Thoracic aorta (tissue), 2 donors: ENCODE data around the gene GPA33. TPM values are rescaled to one million over a fixed set of nuclear protein-coding genes. Genes with fewer than 3 reads are reported as not detected.

ENCODE experiments used
- ATAC-seq: fragments of 150-250 bp; one replicate; pipeline ENCODE4 v1.8.0; 2017; ENCODE audit warnings: low read depth; ENCODE audit not compliant: insufficient number of reproducible peaks, low FRiP score
- DNase-seq: peaks from one replicate; pipeline ENCODE4 v3.0.0-alpha.2; 2020; ENCODE audit warnings: low spot score
- H3K27ac ChIP-seq, 2 donors: fragments of 200-600 bp; sonication (generic); 1 replicate in 1 of 2; 2 replicates in 1 of 2; pipeline ENCODE4 v1.5.1; 2016; ENCODE audit warnings: mild to moderate bottlenecking in 2 of 2, moderate library complexity in 2 of 2
- H3K27me3 ChIP-seq: fragments of 200-600 bp; sonication (generic); replicated peaks from 2 replicates; pipeline ENCODE4 v1.6.0; 2016; ENCODE audit warnings: mild to moderate bottlenecking; ENCODE audit not compliant: insufficient read depth
- H3K36me3 ChIP-seq: fragments of 200-600 bp; sonication (generic); one replicate; pipeline ENCODE4 v1.5.1; 2016
- H3K4me1 ChIP-seq, 2 donors: fragments of 200-600 bp; sonication (generic); 1 replicate in 1 of 2; 2 replicates in 1 of 2; pipeline versions ENCODE4 v1.5.1 to v1.6.0; 2016; ENCODE audit warnings: low read depth in 2 of 2, mild to moderate bottlenecking in 1 of 2; ENCODE audit not compliant: control insufficient read depth in 1 of 2
- H3K4me3 ChIP-seq: fragments of 200-600 bp; sonication (generic); 2 replicates; pipeline ENCODE4 v1.5.1; 2016; ENCODE audit warnings: mild to moderate bottlenecking
- H3K9me3 ChIP-seq: fragments of 200-600 bp; sonication (generic); 2 replicates; pipeline ENCODE4 v1.5.1; 2016
- total RNA-seq, 2 donors: library from RNA; depleted of rRNA; stranded (reverse); fragments of >200 nt; gene quantifications; one replicate each; pipeline versions ENCODE4 v1.1.0 to v1.2.3, GENCODE V29; 2016
- TF ChIP-seq, protein P1 (sequence below): fragments of 200-600 bp; sonication (generic); IDR thresholded peaks from one replicate; pipeline ENCODE4 v1.5.1; 2019; ENCODE audit warnings: antibody characterized with exemption

The GPA33 gene
- total RNA-seq, 2 donors from 2014 or later = not detected

DNA sequence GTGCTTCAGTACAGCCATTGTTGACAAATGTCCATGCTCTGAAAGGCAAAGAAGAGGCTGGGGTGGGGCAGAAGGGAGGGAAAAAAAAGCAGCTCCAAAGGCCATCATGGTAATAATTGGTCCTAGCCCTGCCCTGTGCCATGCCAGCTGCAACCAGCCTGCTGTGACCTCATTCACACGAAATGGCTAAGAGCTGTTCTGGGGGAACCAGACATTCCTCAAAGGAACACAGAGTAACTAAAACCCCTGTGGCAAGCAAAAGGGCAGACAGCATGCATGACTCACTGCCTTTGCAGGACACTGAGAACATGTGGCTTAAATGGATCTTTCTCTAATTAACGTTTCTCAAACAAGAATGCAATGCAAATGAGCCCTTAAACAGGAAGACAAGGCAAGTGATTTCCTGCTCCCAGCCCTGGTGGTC, 46.0 kb upstream of the GPA33 start:
- no peaks in the 10 kb centered on the region for H3K36me3 ChIP-seq
- H3K4me3 ChIP-seq = no peak overlapping the region
- TF ChIP-seq, protein P1, sequence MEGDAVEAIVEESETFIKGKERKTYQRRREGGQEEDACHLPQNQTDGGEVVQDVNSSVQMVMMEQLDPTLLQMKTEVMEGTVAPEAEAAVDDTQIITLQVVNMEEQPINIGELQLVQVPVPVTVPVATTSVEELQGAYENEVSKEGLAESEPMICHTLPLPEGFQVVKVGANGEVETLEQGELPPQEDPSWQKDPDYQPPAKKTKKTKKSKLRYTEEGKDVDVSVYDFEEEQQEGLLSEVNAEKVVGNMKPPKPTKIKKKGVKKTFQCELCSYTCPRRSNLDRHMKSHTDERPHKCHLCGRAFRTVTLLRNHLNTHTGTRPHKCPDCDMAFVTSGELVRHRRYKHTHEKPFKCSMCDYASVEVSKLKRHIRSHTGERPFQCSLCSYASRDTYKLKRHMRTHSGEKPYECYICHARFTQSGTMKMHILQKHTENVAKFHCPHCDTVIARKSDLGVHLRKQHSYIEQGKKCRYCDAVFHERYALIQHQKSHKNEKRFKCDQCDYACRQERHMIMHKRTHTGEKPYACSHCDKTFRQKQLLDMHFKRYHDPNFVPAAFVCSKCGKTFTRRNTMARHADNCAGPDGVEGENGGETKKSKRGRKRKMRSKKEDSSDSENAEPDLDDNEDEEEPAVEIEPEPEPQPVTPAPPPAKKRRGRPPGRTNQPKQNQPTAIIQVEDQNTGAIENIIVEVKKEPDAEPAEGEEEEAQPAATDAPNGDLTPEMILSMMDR = no peak
- no peaks in the 10 kb centered on the region for H3K27me3 ChIP-seq
- no peaks in the 10 kb centered on the region for H3K9me3 ChIP-seq
- DNase-seq (peak; percentile 21), ATAC-seq (peak; percentile 89)
- H3K27ac ChIP-seq = peak overlapping the region; percentile 71 to 91
- H3K4me1 ChIP-seq = peaks cover 20 to 35% of the 10 kb centered on the region in 2 donors

DNA sequence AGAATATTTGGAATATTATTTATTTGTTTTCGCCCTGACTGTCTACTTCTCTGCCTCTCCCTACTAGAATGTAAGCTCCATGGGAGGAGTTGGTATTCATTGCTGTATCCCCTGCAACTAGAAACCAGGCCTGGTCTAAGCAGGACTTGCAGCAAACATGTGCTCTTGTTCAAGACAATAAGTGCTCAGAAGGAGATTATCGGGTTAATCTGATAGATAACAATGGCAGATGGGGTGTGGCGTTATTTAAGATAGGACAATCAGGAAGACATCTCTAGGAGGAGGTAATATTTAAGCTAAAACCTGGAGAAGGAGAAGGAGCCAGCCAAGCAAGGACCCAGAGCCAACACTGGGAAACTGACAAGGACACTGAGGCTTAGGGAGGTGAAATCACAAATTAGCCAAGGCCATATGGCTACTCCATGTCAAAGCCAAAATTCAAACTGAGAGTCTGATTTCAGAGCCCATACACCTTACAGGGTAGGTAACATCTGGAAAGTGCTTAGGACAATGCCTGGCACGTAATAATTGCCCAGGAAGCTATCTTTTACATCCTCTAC, 45.2 kb upstream of the GPA33 start:
- TF ChIP-seq, protein P1 = no peak
- no peak overlapping the region for H3K4me3 ChIP-seq
- no peak for ATAC-seq
- peak overlapping the region; percentile 71 to 91 for H3K27ac ChIP-seq
- H3K36me3 ChIP-seq = no peaks in the 10 kb centered on the region
- no peak for DNase-seq
- no peaks in the 10 kb centered on the region for H3K27me3 ChIP-seq
- H3K4me1 ChIP-seq = peaks cover 20 to 35% of the 10 kb centered on the region in 2 donors
- H3K9me3 ChIP-seq = no peaks in the 10 kb centered on the region

DNA sequence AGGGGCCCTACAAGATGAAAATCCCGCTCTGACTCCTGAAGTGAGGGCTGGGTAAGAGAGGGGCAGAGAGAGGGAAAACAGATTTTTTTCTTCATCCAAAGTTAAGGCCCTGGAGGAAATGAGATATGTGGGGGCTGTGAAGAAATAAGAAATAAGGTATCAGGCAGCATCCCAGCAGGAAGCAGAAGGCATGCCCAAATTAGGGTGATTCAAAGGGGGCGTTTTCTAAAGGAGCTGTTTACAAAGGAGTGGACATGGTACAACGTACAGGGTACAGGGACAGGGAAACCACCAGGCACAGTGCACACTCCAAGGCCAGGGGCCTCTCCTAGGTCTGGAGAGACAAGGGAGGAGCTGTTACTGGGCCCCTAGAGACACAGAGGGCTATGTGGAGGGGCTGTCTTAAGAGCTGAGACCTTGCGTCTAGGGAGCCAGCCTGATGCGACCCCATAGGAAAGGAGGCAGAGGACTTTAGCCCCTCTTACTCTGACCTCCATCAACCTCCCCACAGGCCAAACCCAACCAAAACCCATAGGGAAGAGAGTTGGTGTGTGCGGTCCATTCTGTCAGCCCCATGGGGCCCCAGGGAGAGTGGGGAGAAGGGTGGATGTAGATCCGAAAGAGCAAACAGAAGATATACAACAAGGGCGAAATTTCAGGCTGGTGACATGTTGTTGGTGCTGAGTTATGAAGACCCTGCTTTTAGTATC, 42.3 kb upstream of the GPA33 start:
- no peaks in the 10 kb centered on the region for H3K27me3 ChIP-seq
- TF ChIP-seq, protein P1 = no peak
- DNase-seq (no peak), ATAC-seq (no peak)
- H3K4me3 ChIP-seq = no peak overlapping the region
- peaks cover 7% of the 10 kb centered on the region for H3K36me3 ChIP-seq
- no peaks in the 10 kb centered on the region for H3K9me3 ChIP-seq
- H3K4me1 ChIP-seq = peaks cover 16 to 29% of the 10 kb centered on the region in 2 donors
- no peak overlapping the region for H3K27ac ChIP-seq

DNA sequence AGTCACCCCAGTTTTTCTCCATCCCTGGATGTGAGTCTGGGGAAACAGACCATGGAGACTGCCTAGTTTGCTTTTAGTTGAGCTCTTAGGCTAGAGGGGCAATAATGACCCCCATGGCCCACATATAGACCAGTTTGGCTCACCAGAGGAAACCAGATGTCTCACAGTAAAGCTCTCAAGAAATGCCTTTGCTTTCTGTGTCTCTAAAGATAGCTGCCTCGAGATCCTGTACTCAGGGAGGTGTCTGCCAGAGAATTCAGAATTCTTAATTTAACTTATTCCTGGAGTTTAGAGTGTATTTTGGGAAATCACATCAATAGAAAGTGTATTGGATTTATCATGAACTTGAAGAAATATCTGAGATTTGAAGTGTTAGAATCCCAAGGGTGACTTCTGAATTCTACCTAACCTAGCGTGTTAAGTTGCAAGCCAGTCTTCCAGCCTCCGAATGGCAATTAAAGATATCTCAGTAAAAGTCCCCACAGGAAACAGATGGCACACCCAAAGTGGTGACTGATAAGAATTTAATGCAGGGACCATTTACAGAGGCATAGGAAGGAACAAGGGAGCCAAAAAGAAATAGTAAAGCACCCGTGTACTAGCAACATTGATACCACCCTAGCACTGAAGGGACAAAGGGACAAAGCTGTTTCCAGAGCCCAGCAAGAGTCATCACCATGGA, 40.8 kb upstream of the GPA33 start:
- Histone ChIP-seq H3K9me3 (no peaks in the 10 kb centered on the region), H3K27me3 (no peaks in the 10 kb centered on the region), H3K4me1 (peaks cover 4 to 14% of the 10 kb centered on the region in 2 donors), H3K27ac (no peak overlapping the region), H3K4me3 (no peak overlapping the region), H3K36me3 (peaks cover 20% of the 10 kb centered on the region)
- DNase-seq = no peak
- TF ChIP-seq, protein P1 = no peak
- no peak for ATAC-seq
